NCI-H774 (cell line): ENCODE measurements around the gene GNPTAB.
"Not testable (repeated sequence)": the region's sequence is repeated elsewhere in the genome, so short reads cannot be mapped to it uniquely, and the experiment has no call there.

Source experiments
- DNase-seq: peaks from one replicate; lab custom pipeline; 2025; lab: John Stamatoyannopoulos, UW

The GNPTAB gene

DNA sequence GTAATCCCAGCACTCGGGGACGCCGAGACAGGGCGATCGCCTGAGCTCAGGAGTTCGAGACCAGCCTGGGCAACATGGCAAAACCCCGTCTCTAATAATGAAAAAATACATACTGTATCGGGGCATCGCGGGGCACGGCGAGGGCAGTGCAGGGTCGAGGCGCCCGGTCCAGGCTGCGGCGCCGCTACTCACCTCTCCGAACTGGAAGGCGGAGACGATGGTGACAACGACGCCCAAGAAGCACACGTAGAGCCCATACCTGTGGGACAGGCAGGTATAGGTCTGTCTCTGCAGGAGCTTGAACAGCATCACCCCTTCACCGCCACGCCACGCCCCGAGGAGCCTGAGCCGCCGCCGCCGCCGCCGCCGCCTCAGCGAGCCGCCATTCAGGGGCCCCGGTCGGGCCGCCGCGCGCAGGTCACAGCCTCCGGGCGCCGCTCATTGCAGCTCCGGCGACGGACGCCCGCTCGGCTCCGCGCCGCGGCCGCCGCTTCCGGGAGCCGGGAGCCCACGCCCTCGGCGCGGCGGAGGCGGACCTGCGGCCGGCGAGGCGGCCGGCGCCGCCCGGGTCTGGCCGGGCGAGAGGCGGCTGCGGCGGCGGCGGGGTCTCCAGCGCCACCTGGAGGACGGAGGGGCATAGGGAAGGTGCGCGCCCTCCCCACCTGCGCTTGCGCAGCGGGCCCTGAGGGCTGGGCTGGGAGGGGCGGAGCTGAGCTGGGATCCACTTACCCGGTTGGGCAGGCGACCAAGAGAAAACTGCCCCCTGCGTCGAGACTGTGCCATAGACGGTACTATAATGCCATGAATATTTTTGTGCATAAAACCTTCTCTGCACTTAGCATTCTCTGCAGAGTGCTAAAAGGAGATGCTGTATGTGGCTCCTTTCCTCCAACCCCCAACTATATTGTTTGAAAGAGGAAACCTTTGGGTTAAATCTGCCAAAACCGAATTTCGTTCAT is at the start of gene GNPTAB:
Gene GNPTAB, minus strand, starts transcription at position 593 of the 959 bp plus-strand sequence. Its CDS starts 284 bp downstream, at position 309.
- DNase-seq = peak; percentile 92

DNA sequence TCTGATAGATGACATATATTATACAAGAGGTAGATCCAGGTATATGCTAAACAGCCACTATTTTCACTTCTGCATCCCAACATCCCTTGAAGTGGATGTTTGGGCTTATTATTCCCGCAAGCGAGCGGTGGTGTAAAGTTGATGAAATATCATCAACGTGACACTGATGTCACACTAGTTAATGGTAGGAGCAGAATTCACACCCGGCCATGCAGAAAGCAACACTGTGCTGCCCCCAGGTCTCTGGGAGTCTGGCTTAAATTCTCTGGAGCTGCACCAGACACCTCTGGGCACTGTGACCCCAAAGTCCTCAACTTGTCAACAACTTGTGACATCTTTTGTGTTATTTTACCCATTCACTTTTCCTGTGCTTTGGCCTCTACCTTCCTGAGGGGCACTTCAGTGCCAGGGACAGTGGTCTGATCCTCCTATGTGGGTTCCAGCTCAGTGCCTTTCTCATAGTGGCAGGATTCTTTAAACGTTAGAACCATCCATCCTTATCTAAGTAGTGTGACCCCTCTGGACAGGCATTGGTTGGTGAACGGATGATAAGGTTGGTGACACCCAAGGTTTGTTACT is 47.6 kb upstream of the GNPTAB start:
- DNase-seq = no peak

DNA sequence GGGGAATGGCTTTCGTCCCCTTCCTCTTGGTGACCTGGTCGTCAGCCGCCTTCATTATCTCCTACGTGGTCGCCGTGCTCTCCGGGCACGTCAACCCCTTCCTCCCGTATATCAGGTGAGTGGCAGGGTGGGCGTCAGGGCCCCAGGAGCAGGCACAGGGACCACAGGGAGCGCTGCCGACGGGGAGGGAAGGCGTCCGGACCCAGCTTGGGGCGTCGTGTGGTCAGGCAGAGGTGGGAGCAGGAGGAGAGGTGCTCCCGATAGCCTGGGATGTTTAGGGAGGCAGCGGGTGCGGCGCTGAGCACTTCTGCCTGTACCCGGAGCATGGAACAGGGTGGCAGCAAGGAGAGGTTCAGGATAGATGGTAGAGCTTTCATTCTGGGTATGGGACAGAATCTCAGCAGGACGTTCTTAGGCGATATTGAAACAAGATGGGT is 47.1 kb upstream of the GNPTAB start:
- DNase-seq = no peak

DNA sequence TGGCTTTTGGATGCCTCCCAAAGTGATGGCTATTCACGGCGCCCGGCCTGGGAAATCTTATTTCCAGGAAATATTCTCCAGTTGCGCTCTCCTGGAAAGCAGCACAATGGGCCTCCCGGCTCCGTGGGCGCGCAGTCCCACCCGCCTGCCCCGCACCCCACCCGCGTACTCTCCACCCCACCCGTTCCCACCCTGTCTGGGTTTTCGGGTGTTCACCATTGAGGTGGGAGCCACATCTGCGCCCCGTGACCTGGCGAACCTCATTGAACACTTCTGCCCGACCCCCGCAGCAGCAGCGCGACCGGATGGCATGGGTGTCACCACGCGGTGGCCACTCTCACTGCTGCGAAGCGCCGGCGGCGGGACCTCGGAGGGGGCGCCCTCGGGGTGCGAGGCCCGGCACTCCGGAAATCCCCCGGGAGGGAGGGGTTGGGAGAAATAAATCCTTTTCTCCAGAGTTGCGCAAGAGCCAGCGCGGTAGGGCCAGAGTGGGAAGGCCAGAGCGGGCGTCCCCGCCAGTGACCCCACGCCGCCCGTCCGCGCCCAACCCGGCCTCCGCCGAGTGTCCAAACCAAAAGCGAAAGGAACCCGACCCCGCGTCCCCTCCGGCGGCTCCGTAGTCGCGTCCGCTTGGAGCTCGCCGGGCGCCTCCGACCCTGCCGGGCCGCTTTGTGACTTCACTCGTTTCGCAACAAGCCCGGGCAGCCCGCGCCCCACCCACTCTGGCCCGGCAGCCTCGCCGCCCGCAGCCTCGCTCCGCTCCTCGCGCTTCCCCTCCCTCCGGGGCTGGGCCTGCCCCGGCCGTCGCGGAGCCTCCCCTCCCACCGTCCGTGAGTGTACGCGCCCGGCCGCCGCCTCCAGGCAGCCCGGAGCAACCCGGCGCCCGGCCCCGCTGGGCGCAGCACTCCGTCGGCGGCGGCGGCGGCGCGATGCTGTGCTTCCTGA is 46.4 kb upstream of the GNPTAB start, which contains the start of gene DRAM1:
Gene DRAM1, plus strand, starts transcription at position 720 of the 945 bp plus-strand sequence. Its CDS starts 210 bp downstream, at position 930.
- peak; percentile 79 for DNase-seq

DNA sequence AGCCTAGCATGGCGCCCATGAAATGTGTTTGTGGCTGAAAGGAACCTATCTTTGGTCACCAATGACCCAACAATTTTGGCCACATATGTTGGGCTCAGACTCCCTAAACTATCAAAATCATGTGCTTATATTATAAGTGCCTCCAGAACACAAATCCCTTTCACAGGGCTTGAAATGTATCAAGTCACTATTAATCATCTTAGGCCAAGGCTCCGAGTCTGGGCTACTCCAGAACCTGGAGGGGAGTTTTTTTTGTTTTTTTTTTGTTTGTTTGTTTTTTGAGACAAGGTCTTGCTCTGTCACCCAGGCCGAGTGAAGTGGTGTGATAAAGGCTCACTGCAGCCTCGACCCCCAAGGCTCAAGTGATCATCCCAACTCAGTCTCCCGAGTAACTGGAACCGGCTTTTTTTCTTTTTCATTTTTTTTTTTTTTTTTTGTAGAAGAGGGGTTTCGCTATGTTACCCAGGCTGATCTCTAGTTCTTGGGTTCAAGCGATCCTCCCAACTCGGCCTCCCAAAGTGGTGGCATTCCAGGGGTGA is 45.6 kb upstream of the GNPTAB start:
- no peak for DNase-seq

DNA sequence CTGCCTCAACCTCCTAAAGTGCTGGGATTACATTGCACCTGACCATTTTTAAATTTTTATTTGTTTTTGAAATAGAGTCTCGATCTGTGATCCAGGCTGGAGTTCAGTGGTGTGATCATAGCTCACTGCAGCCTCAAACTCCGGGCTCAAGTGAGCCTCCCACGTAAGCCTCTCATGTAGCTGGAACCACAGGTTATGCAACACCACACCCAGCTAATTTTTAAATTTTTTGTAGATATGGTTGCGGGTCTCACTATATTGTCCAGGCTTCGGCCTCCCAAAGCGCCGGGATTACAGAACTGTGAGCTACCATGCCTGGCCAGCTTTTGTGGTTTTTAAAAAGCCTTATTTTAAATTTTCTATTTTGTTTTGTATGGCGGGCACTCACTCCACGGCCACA is 44.4 kb upstream of the GNPTAB start:
- no peak for DNase-seq

DNA sequence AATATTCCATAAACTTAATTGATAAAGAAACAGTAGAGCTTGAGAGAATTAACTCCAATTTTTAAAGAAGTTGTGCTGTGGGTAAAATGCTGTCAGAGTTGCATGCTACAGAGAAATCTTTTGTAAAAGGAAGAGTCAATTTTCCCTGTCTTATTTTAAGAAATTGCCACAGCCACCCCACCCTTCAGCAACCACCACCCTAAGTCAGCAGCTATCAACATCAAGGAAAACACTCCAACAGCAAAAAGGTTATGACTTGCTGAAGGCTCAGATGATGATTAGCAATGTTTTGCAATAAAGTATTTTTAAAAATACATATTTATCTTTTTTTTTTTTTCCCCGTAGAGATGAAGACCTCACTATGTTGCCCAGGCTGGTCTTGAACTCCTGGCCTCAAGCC is 40.2 kb upstream of the GNPTAB start:
- no peak for DNase-seq

DNA sequence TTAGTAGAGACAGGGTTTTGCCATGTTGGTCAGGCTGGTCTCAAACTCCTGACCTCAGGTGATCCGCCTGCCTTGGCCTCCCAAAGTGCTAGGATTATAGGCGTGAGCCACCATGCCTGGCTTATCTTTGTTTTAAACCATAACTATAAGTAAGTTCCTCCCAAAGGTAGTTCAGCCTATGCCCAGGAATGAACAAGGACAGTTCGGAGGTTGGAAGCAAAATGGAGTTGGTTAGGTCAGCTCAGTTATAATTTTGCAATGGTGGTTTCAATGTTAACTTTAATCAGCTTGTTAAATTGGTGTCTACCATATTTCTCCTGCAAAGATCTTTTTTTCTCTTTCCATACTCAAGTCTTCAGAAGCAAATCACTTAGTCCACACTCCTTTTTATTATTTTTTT is 36.9 kb upstream of the GNPTAB start:
- DNase-seq = not testable (repeated sequence)

DNA sequence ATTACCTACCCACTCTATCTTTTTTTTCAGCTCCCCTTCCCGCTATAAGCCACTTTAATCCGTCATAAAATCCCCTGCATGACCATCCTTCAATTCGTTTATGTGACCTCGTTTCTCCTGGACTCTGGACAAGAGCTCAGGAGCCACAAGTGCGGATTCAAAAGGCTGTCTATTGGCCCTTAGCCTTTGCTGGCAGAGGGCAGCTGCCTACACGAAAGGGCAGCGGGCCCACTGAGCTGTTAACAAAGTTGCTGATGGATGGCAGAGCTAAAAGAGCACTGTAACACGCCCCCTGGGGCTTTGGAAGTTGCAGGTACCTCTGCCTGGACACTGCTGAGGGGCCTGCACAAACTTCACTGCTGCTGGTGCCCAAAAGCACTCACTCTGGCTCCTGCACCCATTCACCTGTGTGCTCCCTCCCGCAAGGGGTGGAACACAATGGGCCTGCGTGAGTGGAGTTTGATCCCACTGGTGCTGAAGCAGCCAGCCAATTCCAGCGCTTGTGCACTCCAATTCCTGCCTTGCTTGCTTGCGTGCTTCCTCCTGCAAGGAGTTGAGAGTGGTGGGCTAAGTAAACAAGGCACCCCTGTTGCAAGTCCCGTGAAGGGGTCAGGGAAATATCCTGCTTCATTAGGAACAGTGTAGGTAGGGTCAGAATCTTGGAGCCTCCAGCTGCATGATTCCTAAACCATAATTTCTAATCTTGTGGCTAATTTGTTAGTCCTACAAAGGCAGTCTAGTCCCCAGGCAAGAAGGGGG is 36.0 kb upstream of the GNPTAB start:
- no peak for DNase-seq

DNA sequence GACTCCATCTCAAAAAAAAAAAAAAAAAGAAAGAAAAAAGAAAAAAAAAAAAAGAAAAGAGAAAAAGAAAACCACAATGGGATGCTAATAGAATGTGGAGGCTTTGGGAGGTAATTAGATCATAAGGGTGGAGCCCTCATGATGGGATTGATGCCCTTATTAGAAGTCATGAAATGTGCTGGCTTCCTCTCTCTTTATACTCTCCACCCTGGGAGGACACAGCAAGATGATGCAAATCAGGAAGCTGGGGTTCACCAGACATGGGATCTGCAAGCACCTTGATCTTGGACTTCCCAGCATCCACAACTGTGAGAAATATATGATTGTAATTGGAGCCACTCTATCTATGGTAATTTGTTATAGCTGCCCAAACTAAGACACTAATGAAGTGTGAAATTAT is 33.2 kb upstream of the GNPTAB start:
- no peak for DNase-seq

DNA sequence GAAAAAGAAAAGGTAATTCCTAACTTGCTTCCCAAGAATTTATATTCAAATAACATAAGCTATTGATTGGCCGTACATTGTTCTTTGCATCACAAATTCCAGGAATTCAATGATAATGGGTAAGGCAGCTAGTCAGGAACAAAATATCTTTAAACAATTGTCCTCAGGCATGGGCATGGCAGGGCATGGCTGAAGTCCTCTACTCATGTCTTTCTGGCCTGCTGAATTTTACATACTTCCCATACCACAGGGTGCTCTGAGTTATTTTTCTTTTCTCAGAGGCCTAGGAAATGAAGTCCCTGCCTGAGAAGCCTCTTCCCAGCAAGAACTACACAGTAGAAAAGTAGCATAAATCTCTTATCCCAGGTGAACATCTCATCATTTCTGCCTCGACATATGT is 31.5 kb upstream of the GNPTAB start:
- DNase-seq = no peak

DNA sequence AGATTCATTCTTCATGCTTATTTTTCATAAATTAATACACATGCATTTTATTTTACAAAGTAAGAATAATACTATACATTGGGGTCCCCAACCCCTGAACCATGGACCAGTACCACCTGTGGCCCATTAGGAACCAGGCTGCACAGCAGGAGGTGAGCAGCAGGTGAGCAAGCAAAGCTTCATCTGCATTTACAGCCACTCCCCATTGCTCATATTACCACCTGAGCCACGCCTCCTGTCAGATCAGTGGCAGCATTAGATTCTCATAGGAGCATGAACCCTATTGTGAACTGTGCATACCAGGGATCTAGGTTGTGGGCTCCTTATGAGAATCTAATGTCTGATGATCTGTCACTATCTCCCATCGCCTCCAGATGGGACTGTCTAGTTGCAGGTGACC is 30.9 kb upstream of the GNPTAB start:
- DNase-seq = not testable (repeated sequence)

DNA sequence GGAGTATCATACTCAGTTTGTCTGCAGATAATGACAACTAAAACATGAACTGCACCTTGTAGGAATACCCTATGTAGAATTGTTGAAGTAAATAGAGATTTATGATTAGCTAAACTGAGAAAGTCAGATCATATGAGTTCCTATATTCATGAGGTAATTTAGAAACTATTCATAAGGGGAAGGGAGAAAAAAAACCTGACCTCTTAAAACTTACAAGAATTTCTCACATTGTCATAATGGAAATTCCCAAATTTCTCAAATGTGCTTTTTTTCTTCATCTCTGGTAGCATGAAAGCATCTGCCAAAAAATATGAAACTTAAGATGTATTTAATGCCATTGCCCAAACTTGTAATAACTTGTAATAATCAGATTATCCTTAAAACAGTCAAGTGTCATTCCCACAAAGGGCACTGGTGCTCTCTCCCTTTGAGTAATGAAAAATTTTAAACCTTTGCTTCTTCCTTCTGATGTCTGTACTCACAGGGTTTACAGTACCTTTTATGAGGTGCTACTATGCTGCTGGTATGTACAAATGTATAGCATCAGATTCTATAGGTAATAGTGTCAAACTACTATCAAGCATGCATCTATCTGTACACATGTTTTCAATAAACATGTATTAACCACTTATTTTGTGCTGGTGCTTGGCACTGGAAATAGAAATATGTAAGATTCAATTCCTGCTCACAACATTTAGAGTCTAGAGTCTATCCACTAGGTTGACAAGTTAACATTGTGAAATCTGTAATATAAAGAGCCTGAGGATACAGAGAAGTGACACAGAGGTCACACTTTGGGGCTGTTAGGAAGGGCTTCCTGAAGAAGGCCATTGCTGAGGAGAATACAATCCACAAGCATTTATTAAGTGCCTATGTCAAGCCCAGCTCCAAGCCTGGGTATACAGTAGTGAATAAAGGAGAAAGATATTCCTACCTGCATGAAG is 29.2 kb upstream of the GNPTAB start:
- no peak for DNase-seq

DNA sequence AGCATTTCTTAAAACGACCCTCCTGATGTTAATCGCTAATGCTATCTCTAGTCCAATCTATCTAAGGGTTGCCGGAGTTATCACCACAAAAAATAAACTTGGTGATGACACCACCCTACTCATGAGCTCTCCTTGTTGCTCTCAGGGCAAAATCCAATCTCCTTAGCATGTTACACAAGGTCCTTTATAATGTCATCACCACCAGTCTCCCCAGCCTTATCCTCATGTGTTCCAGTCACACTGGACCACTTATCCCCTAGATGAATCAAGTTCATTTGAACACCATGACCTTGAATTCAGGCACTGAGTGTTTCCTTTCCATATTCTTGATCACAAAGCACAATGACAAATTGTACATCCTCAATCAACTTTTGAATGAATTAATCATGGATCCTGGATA is 27.6 kb upstream of the GNPTAB start:
- no peak for DNase-seq

DNA sequence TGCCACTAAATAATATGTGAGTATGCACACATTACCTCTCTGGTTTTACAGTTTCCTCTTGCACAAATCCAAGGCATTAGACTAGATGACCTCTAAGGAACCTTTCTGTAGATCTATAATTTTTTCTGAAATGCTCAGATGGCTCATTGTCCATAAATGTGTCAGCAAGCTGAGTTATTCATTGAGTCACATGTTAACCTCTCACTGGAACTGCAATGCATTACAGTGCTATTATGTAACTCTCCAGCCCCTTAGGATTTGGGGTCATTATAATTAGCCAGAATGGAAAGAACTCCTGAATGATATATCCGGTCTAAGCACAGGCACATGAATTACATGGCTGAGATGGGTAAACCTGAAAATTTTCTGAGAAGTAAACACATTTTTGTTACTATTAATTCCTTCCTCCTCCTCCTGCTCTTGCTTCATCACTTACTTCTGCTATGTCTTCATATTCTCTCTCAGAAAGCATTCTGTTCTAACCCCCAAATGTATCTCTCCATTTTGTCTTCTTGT is 26.3 kb upstream of the GNPTAB start:
- no peak for DNase-seq

DNA sequence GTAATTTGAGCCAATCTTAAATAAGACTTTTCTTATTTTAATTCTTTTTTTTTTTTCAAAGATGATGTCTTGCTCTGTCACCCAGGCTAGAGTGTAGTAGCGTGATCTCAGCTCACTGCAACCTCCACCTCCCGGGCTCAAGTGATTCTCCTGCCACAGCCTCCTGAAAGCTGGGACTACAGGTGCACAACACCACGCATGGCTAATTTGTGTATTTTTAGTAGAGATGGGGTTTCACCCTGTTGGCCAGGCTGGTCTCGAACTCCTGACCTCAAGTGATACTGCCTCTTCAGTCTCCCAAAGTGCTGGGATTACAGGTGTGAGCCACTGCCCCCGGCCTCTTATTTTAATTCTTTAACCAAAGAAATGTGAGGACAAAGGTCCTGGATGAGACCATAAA is 25.9 kb upstream of the GNPTAB start:
- not testable (repeated sequence) for DNase-seq

DNA sequence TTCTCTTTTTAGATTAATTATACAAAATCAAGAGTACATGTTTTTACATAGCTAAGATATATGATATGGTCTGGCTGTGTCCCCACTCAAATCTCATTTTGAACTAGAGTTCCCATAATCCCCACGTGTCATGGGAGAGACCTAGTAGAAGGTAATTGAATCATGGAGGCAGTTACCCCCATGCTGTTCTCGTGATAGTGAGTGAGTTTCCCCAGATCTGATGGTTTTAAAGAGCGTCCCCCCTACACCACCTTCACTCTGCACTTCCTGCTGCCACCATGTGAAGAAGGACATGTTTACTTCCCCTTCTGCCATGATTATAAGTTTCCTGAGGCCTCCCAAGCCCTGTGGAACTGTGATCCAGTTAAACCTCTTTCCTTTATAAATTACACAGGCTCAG is 25.2 kb upstream of the GNPTAB start:
- no peak for DNase-seq

DNA sequence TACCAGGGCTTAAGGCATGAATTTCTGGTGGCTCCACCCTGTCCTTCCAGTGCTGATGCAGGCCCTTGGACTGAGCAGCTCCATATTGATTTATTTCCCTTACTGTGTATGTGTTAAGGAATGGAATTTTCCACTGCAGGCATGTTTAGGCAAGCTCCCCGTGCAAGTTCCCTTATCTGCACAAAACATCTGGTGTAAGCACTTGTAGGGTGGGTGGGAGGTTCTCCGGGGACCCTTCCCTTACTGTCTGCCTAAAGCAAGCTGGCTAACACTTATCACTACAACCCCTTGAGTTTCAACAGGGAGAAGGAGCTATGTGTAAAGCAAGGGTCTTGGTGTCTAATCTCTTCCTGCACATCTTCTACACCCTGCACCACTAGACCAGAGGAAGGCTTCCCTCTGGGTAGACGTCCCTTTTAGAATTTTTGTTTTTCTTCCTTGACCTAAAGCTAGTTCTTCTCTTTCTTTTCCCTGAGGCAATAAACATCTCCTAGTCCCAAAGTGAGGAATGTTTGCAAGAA is 24.7 kb upstream of the GNPTAB start:
- DNase-seq = no peak

DNA sequence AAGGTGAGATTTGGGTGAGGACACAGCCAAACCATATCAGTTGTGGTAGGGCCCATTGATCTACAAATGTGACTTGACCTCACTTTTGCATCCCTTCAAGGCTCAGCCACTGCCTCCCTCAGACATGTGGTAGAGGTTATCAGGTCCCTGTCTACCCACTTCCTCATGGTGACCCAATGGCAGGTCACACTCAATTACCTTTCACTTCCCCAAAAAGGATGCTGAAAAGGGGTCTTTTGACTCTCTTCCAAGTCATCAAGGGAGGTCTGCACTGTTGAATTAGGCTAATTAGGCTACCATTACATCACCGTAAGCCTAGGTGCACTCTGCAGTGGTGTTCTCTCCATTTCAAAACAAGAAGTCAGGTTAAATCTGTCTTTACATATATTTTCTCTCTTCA is 24.0 kb upstream of the GNPTAB start:
- no peak for DNase-seq
